ENCODE measurements around the gene DIPK2A.
A peak's percentile ranks its signal among the peaks of the same experiment; 100 is the strongest.

DIPK2A gene

GRCh38 chr3:143971359-143972154 lies at the start of gene DIPK2A:
Gene DIPK2A, plus strand, starts transcription at chr3:143971823. Its CDS starts 510 bp downstream, at chr3:143972333.
- DNase-seq, result peak; percentile 89

GRCh38 chr3:143924522-143925285 lies 46.9 kb upstream of the DIPK2A start:
- DNase-seq, result no peak

GRCh38 chr3:143928056-143928455 lies 43.6 kb upstream of the DIPK2A start:
- DNase-seq, result no peak

GRCh38 chr3:143928541-143929255 lies 42.9 kb upstream of the DIPK2A start:
- no peak for DNase-seq

- DNase-seq, result no peak
These were observed 36.8 kb upstream of the DIPK2A start for GRCh38 chr3:143934791-143935190.

GRCh38 chr3:143935678-143936077 lies 35.9 kb upstream of the DIPK2A start:
- DNase-seq, result no peak

GRCh38 chr3:143950810-143951209 lies 20.8 kb upstream of the DIPK2A start:
- no peak for DNase-seq

- DNase-seq, result no peak
These were observed 20.2 kb upstream of the DIPK2A start for GRCh38 chr3:143951351-143951971.

- no peak for DNase-seq
These were observed 19.0 kb upstream of the DIPK2A start for GRCh38 chr3:143952569-143953072.

- no peak for DNase-seq
These were observed 16.5 kb upstream of the DIPK2A start for GRCh38 chr3:143955113-143955512.

GRCh38 chr3:143956838-143957237 lies 14.8 kb upstream of the DIPK2A start:
- DNase-seq, result no peak

GRCh38 chr3:143957453-143957852 lies 14.2 kb upstream of the DIPK2A start:
- DNase-seq, result no peak

GRCh38 chr3:143958966-143959365 lies 12.7 kb upstream of the DIPK2A start:
- no peak for DNase-seq

- no peak for DNase-seq
These were observed 10.3 kb upstream of the DIPK2A start for GRCh38 chr3:143961342-143961741.

- no peak for DNase-seq
These were observed 7.7 kb upstream of the DIPK2A start for GRCh38 chr3:143963946-143964345.

GRCh38 chr3:143970773-143971358 lies 757 bp upstream of the DIPK2A start:
- DNase-seq, result peak; percentile 32

- DNase-seq, result no peak
These were observed 507 bp downstream of the DIPK2A start for GRCh38 chr3:143972155-143972504.

GRCh38 chr3:143972505-143973258 lies 1.1 kb downstream of the DIPK2A start:
- peak; percentile 32 for DNase-seq

GRCh38 chr3:143973259-143974021 lies 1.8 kb downstream of the DIPK2A start:
- peak; percentile 29 for DNase-seq

GRCh38 chr3:143974271-143975238 lies 2.9 kb downstream of the DIPK2A start:
- no peak for DNase-seq
